Femur (tissue), 1 donor: ENCODE results near the gene LMOD3.

Source experiments
- DNase-seq: peaks from one replicate; pipeline ENCODE4 v3.0.0-alpha.2; 2017

Gene LMOD3

DNA sequence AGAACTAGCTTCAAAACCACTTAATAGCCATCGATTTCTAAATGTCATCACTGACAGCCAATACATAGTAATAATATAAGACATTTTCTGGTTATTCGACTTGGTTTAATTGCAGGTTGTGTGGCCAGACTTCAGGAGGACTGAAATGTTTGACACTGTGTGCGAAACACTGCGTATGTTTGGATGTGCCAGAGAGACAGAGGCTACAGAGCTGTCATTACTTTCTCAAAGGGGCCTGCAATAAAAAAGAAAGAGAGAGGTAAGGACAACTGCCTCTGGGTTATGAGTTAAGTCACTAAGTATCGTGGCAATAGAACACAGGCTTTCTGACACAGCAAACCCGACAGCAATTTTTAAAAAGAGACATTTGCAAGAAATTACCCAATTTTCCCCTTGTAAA, 882 bp downstream of the LMOD3 start:
- DNase-seq = no peak

- DNase-seq = peak; percentile 76
Observed at GRCh38 chr3:69120879-69121464, 1.4 kb downstream of the LMOD3 start.

DNA sequence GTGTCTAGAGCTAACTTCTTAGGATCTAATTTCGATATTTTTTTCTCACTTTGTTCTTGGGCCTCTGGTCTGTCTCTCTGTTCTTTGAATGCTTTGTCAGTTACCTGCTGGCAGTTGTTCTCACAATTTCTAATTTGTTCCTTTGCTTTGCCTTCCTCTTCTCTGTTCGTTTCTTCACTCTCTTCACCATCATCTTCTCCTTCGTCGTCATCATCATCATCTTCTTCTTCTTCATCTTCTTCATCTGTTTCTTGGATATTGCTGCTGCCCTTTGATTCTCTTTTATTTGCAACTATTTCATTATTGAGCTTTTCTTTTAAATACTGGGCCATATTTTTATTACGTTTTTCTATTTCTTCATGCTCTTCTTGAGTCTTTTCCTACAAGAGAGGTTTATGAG, 2.7 kb downstream of the LMOD3 start:
- DNase-seq = no peak

DNA sequence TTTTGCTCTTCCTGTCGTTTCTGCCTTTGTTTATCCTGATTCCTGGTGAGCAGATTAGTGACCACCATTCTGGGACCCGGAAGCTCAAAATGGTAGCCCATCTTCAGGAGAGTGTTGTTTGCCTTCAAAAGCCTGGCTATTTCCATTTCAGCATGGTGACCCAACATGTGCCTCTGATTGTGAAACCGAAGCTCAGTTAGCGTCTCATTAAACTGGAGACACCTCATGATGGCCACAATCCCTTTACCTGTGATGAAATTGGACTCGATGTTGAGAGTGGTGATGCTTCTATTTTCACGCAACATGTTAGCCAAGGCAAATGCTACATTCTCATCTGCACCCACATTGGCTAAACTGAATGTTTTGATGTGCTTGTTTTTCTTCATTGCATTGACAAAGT, 3.3 kb downstream of the LMOD3 start:
- DNase-seq = no peak

DNA sequence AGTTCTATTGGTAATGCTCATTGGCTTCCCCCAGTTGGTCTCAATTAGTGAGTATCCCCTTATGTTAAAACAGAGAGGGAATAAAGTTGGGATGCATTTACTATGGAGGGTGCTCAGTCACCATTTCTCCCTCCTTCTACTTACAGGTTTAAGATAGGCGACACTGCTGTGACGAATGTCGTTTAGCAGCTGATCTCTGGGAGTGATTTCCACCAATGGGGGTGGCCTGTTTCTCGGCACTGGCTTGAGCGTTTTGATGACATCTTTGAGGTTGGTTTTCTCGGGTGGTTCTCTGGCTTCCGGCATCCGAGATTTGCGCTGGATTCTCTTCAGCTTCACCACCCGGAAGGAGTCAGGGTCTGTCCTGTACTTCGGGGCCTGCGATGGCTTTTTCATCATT, 3.8 kb downstream of the LMOD3 start:
- DNase-seq = no peak

DNA sequence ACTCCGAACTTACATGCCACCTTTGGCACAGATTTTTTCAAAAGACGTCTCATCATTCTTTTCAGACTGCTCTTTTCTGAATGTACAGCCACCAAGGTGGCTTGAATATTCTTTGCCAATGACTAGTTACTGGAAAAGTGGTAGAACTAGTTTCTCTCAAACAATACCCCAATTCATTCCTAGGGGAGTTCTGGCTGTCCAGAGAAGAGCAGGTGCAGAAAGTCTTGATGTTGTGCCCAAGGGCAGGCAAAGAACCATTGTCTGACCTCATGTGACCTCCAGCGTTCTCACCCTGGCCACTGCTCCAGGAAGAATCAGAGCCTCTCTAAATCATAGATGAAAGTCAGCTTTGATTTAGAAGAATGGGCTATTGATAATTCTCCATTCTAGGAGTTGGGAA, 5.5 kb downstream of the LMOD3 start:
- DNase-seq = no peak

DNA sequence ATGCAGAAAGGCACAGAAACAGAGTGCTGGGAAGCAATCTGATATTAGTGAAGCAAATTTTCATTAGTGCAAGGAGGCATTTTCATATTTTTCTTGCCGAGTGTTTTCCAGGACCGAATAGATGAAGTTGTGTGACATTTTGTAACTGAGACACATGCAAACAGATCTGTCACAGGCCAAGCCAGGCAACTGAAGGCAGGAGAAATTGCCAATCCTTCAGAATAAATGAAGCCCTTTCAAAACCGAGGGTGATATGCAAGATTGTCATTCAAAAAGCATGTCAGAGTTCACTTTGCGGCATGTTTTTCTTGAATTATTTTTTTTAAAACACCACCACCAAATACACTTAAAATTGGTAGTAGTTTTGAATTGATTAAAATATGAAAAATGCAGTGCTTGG, 6.2 kb downstream of the LMOD3 start:
- DNase-seq = no peak

- DNase-seq = no peak
Observed at GRCh38 chr3:69115731-69116130, 6.7 kb downstream of the LMOD3 start.

GRCh38 chr3:69113536-69113935, 8.9 kb downstream of the LMOD3 start:
- DNase-seq = no peak

DNA sequence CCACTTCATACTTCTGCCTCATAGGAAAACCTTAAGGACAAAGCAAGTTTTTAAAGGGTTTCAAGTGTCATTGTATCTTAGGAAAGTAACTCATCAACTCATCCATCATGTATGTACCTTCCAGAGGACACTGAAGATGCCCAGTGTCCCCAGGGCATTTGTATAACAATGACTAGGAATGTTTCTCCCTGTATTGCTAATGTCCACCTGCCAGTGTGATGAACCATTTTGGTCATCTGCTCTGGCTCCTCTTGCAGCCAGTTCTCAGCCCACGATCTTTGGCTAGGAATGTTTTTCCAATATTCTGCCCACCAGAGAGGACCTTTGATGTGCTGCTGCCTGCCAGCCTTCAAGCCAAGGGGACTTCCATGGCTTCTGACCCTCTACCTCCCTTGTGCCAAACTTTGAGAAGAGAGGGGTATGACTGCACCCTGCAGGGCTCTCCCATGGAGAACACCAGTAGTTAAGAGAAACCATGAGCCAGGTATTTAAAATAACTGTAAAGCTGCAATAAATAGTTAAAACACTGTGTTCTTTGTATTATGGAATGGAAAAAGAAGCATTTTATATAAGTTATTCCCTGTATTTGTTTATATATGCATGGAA, 11.4 kb downstream of the LMOD3 start:
- DNase-seq = no peak

DNA sequence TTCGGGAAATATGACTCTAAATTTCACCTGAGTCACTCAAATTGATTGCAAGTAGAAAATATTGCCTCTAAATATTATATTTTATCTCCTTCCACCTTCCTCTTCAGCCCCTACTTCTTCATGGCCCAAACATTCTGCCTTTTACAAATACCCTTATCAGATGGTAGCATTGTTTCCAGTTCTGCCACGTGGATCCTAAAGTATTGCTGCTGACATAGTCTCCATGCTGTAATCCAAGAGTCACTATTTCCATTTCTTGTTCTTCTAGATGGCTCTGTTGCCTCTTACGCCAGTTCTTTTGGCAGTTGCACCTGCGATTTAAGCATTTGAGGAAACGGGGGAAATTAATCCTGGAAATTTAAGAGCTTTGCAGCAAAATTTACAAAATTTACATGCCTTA, 13.6 kb downstream of the LMOD3 start:
- no peak for DNase-seq

DNA sequence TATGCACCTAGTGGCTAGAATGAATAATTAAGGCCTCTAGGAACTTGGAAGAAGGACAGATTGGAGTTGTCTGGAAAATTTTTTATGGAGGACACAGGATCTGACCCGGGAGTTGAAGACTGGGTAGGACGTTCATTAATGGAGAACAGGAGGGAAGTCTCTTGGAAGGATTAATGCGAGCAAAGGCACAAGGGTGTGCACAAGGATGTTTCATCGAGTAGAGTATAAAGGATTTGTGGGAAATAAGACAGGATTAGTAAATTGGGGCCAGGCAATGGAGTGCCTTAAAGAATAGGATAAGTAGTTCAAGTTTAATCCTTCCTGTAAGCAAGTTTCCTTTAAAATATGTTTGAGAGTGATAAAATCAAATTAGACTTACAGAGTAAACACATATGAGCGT, 14.6 kb downstream of the LMOD3 start:
- DNase-seq = no peak

GRCh38 chr3:69105320-69105719, 17.1 kb downstream of the LMOD3 start:
- no peak for DNase-seq

- DNase-seq = no peak
Observed at GRCh38 chr3:69104586-69104985, 17.8 kb downstream of the LMOD3 start.

DNA sequence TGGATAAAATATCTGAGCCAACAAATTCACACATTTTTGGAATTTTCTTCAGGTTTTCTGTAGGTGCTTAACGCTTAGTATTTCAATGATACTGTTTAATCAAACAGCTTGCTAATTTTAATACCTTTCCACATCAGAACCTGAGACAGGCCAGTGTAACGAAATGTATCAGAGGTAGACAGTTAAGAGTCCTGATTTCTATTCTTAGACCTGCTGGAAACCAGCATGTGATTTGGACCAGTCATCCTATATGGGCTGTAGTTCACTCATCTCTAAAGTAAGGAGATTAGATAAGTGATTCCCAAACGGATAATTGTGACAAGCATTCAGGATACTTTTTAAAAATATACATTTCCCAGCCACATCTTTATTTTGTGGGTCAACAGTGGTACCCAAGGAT, 19.3 kb downstream of the LMOD3 start:
- no peak for DNase-seq

GRCh38 chr3:69102384-69102783, 20.0 kb downstream of the LMOD3 start:
- no peak for DNase-seq

DNA sequence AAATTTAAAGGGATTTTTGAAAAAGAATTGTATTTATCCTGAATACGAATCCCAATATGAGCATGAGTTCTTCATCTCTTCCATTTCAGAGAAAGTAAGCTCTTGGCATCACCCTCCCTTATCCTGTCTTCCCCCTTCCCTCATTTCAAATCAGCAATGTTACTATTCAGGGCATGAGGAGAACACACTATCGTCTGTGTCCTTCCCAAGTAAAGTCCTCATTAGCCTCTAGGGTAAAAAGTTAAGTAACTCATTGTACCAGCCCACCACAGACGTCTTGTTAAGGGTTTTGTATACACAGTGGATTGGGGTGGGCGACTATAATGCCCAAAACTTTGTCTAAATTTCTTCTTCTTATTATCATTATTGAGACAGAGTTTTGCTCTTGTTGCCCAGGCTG, 22.8 kb downstream of the LMOD3 start:
- no peak for DNase-seq

DNA sequence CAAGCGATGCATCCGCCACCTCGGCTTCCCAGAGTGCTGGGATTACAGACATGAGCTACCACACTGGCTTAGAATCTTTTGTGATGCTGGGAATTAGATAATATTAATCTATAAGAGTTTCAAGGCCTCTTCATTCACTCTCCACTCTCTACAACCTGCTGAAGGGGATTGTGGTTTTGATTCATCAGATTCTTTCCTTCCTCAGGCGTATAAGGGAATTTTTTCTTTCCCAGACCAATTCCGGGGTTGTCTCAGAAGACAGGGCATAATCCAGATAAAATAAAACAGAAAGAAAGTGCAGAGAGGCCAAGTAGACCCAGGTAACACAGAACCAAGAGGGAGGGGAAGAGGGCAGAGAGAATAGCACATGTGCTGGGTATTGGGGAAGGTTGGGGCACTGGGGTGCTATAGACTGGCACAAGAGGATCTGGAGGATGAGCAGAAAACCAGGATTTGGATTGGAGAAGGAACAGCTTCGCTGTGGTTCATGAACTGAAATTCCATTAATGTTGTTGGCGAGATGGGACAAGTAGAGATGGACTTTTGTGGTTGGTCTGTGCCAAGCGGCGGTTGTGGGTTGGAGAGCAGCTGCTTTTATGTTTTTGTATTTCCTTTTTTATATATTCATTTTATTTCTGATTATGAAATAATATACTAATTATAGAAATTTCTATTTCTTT, 24.8 kb downstream of the LMOD3 start:
- no peak for DNase-seq

DNA sequence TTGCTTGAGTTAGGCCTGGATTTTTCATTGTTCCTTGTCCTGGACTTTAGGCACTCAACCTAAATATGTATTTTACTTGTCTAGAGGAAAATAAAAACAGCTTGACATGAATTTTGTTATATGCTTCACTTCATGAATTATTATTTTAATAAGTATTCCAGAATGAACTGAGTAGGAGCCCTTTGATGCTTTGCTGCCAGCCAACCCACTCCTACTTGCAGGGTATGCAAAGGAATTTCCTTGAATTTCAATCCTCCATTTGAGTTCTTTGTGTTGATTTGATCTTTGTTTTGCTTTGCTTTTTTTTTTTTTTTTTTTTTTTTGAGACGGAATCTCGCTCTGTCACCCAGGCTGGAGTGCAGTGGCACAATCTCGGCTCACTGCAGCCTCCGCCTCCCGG, 26.1 kb downstream of the LMOD3 start:
- no peak for DNase-seq

DNA sequence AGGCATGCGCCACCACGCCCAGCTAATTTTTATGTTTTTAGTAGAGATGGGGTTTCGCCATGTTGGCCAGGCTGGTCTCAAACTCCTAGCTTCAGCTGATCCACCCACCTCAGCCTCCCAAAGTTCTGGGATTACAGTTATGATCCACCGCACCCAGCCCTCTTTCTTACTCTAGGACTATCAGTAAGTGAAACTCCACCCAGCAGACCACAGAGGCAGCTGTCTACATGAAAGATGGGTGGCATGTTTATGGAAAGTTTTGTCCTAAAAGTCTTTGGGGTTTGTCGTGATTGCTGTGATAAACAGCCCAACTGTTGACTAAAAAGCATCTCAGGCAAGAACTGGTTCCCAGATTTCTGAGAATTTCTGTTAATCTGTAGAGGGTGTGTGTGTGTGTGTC, 26.8 kb downstream of the LMOD3 start:
- no peak for DNase-seq

GRCh38 chr3:69094467-69095205, 27.8 kb downstream of the LMOD3 start:
- no peak for DNase-seq

- no peak for DNase-seq
Observed at GRCh38 chr3:69092030-69092516, 30.3 kb downstream of the LMOD3 start.

GRCh38 chr3:69091389-69092029, 30.9 kb downstream of the LMOD3 start:
- DNase-seq = no peak
